GM19467 (cell line): ENCODE measurements around the gene KCNK4.
"Not testable (repeated sequence)": the region's sequence is repeated elsewhere in the genome, so short reads cannot be mapped to it uniquely, and the experiment has no call there.

Experiments used
- ATAC-seq: cut with Tn5 transposase; IDR thresholded peaks from one replicate; pipeline ENCODE4 v1.9.1; 2021; ENCODE audit warnings: mild to moderate bottlenecking, moderate library complexity; ENCODE audit not compliant: unreplicated experiment

The KCNK4 gene

GRCh38 chr11:64305691-64306562 lies 14.8 kb downstream of the KCNK4 start:
- peak; percentile 15 for ATAC-seq

GRCh38 chr11:64306563-64306875 lies 15.4 kb downstream of the KCNK4 start:
- ATAC-seq, result no peak

GRCh38 chr11:64306876-64307622 lies 15.9 kb downstream of the KCNK4 start:
- no peak for ATAC-seq

GRCh38 chr11:64307795-64308194 lies 16.7 kb downstream of the KCNK4 start:
- not testable (repeated sequence) for ATAC-seq

GRCh38 chr11:64312947-64313346 lies 21.8 kb downstream of the KCNK4 start:
- ATAC-seq, result no peak

GRCh38 chr11:64313491-64314145 lies 22.5 kb downstream of the KCNK4 start:
- ATAC-seq, result no peak

- ATAC-seq, result no peak
These were observed 23.2 kb downstream of the KCNK4 start for GRCh38 chr11:64314146-64314804.

- no peak for ATAC-seq
These were observed 23.9 kb downstream of the KCNK4 start for GRCh38 chr11:64314805-64315561.

- not testable (repeated sequence) for ATAC-seq
These were observed 24.8 kb downstream of the KCNK4 start for GRCh38 chr11:64315667-64316526.

- peak; percentile 5 for ATAC-seq
These were observed 25.7 kb downstream of the KCNK4 start for GRCh38 chr11:64316672-64317324.

GRCh38 chr11:64317325-64317960 lies 26.3 kb downstream of the KCNK4 start, which contains the start of gene TRMT112:
TSS of gene TRMT112 (minus strand) at chr11:64317559. CDS start at chr11:64317526, 33 bp downstream.
- peak; percentile 52 for ATAC-seq

GRCh38 chr11:64317961-64318765 lies 27.1 kb downstream of the KCNK4 start, which contains the start of gene PRDX5:
TSS of gene PRDX5 (plus strand) at chr11:64318121. CDS start at chr11:64318216, 95 bp downstream.
- peak; percentile 60 for ATAC-seq

- no peak for ATAC-seq
These were observed 28.0 kb downstream of the KCNK4 start for GRCh38 chr11:64318766-64319761.

GRCh38 chr11:64320556-64320955 lies 29.5 kb downstream of the KCNK4 start:
- no peak for ATAC-seq

- no peak for ATAC-seq
These were observed 29.9 kb downstream of the KCNK4 start for GRCh38 chr11:64321026-64321425.

GRCh38 chr11:64321533-64321932 lies 30.4 kb downstream of the KCNK4 start:
- ATAC-seq, result no peak
